Measurements from ENCODE around the gene ABCA13. TPM values are rescaled to one million over a fixed set of nuclear protein-coding genes. Genes with fewer than 3 reads are reported as not detected.

Gene ABCA13
- total RNA-seq, 1 donor from 2014 or later = 0.12 TPM

DNA sequence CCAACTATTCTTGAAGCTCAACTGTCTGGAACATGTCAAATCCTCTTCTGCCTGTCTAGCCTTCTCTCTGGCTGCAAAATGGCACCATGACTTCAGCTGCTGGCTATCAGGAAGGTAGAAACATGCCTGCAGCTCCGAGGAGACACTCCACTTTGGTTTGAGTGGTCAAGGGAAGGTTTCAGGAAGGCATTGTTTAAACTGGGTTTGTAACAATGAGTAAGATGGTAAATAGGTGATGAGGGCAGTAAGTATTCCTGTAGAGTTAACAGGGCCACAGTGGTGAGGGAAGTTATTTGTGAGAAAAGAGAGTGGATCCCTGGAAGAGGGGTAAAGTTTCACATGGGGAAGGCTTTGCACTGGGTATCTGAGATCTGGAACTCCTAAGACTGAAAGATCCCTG lies 231.5 kb downstream of the ABCA13 start:
- H3K27me3 Mint-ChIP-seq = no peaks in the 10 kb centered on the region
- no peaks in the 10 kb centered on the region for H3K9me3 Mint-ChIP-seq (ENCODE audit: low read depth)
- peaks cover 2% of the 10 kb centered on the region for H3K4me1 Mint-ChIP-seq (ENCODE audit: low read depth)
- TF ChIP-seq, protein P1, sequence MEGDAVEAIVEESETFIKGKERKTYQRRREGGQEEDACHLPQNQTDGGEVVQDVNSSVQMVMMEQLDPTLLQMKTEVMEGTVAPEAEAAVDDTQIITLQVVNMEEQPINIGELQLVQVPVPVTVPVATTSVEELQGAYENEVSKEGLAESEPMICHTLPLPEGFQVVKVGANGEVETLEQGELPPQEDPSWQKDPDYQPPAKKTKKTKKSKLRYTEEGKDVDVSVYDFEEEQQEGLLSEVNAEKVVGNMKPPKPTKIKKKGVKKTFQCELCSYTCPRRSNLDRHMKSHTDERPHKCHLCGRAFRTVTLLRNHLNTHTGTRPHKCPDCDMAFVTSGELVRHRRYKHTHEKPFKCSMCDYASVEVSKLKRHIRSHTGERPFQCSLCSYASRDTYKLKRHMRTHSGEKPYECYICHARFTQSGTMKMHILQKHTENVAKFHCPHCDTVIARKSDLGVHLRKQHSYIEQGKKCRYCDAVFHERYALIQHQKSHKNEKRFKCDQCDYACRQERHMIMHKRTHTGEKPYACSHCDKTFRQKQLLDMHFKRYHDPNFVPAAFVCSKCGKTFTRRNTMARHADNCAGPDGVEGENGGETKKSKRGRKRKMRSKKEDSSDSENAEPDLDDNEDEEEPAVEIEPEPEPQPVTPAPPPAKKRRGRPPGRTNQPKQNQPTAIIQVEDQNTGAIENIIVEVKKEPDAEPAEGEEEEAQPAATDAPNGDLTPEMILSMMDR (IDR thresholded peaks at IDR 0.05; ENCODE audit: unreplicated experiment) = no peak
- no peak overlapping the region for H3K27ac Mint-ChIP-seq
- no peaks in the 10 kb centered on the region for H3K36me3 Mint-ChIP-seq (ENCODE audit: insufficient read depth)
- DNase-seq (ENCODE audit: low spot score, unreplicated experiment) = no peak
- H3K4me3 Mint-ChIP-seq (ENCODE audit: low read depth) = no peak overlapping the region

DNA sequence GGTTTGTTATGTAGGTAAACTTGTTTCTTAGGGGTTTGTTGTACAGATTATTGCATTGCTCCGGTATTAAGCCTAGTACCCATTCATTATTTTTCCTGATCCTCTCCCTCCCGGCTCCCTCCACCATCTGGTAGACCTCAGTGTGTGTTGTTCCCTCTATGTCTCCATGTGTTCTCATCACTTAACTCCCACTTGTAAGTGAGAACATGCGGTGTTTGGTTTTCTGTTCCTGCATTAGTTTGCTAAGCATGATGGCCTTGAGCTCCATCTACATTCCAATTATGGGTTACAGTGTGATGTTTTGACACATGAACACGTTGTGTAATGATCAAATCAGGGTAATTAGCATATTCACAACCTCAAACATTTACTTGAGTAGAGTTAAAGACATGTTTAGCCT lies 237.5 kb downstream of the ABCA13 start:
- H3K36me3 Mint-ChIP-seq (ENCODE audit: insufficient read depth) = no peaks in the 10 kb centered on the region
- peaks cover 2% of the 10 kb centered on the region for H3K4me1 Mint-ChIP-seq (ENCODE audit: low read depth)
- H3K4me3 Mint-ChIP-seq (ENCODE audit: low read depth) = no peak overlapping the region
- DNase-seq (ENCODE audit: low spot score, unreplicated experiment) = no peak
- H3K27me3 Mint-ChIP-seq = no peaks in the 10 kb centered on the region
- H3K27ac Mint-ChIP-seq = no peak overlapping the region
- TF ChIP-seq, protein P1 (IDR thresholded peaks at IDR 0.05; ENCODE audit: unreplicated experiment) = no peak
- no peaks in the 10 kb centered on the region for H3K9me3 Mint-ChIP-seq (ENCODE audit: low read depth)

DNA sequence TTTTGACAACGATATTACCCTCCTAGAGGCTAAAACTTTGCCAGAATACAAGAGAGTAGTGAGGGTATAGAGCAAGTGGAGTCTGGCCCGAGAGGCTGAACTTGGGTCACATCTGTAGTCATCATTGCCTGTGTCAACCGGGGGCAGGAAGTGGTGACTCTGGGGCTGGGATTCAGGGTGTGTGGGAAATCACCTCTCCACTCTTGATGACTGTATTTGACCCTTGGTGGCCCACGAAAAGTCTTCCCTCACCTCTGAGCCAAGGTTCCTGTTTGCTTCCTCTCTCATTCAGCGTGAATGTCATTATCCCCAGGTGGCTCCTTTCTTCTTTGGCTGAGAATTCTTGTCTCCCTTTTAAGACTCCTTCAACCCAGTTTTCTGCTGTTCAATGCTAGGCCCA lies 240.4 kb downstream of the ABCA13 start:
- TF ChIP-seq, protein P1 (IDR thresholded peaks at IDR 0.05; ENCODE audit: unreplicated experiment) = no peak
- Mint-ChIP-seq H3K4me1 (ENCODE audit: low read depth) (no peaks in the 10 kb centered on the region), H3K4me3 (ENCODE audit: low read depth) (no peak overlapping the region), H3K27ac (no peak overlapping the region), H3K36me3 (ENCODE audit: insufficient read depth) (no peaks in the 10 kb centered on the region), H3K27me3 (no peaks in the 10 kb centered on the region), H3K9me3 (ENCODE audit: low read depth) (no peaks in the 10 kb centered on the region)
- DNase-seq (ENCODE audit: low spot score, unreplicated experiment) = no peak

DNA sequence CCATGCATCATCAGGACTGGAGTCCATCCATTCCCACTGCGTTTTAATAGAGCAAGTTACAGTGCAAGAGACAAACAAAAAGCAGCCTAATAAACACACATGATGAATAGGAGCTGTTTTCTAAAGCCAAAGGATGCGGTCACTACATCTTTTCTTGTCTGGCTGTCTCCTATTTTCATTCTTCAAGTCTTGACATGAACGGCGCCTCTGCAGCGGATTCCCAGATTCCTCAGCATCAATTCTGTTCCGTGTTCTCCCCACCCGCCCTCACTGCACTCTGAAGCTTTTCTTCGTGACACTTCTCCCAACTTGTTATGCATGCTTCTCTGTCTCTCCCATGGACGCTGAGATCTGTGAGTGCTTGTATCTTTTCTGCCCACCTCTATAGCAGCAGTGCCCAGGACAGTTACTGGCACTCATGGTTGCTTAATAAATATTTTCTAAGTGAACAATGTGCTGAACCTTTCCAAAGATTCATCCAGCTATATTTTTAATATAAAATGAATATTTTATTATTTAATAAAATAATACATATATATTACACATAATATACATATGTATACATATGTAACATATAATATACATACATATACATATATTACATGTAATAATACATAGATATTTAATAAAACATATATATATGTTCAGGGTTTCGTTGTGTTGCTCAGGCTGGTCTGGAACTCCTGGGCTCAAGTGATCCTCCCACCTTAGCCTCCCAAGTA lies 242.9 kb downstream of the ABCA13 start:
- Mint-ChIP-seq H3K27me3 (no peaks in the 10 kb centered on the region), H3K9me3 (ENCODE audit: low read depth) (no peaks in the 10 kb centered on the region), H3K27ac (no peak overlapping the region), H3K4me3 (ENCODE audit: low read depth) (no peak overlapping the region), H3K4me1 (ENCODE audit: low read depth) (no peaks in the 10 kb centered on the region), H3K36me3 (ENCODE audit: insufficient read depth) (no peaks in the 10 kb centered on the region)
- DNase-seq (ENCODE audit: low spot score, unreplicated experiment) = no peak
- TF ChIP-seq, protein P1 (IDR thresholded peaks at IDR 0.05; ENCODE audit: unreplicated experiment) = no peak

DNA sequence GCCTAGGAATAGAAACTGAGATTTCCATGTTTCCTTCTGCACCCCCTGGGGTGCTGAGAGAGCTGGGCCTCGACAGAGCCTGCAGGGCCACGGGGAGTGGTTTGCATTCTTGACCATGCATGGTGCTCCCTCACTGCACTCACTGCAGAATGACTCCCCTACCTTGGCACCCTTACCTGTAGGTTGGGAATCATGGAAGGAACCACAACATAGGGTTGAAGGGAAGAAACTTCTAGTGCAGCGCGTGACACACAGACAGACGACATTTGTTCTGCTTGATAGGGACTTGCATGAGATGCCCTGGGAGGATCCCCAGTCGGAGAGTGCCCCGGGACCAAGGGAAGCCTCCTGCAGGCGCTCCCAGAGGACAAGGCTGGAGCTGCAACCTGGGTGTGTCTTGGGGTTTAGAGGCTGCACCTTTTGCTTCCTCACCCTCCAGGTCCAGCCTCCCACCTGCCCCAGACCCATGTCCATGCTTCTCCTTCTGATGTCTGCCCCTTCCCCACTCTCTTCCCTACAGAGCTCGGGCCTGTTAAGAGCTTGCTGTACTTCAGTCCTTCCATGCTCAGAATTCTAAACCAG lies 245.2 kb downstream of the ABCA13 start:
- Mint-ChIP-seq H3K4me3 (ENCODE audit: low read depth) (no peak overlapping the region), H3K36me3 (ENCODE audit: insufficient read depth) (no peaks in the 10 kb centered on the region), H3K9me3 (ENCODE audit: low read depth) (no peaks in the 10 kb centered on the region), H3K4me1 (ENCODE audit: low read depth) (no peaks in the 10 kb centered on the region), H3K27me3 (no peaks in the 10 kb centered on the region), H3K27ac (no peak overlapping the region)
- DNase-seq (ENCODE audit: low spot score, unreplicated experiment) = no peak
- TF ChIP-seq, protein P1 (IDR thresholded peaks at IDR 0.05; ENCODE audit: unreplicated experiment) = no peak
